Measurements from ENCODE around the gene MITF.
A peak's percentile ranks its signal among the peaks of the same experiment; 100 is the strongest.

The MITF gene, protein sequence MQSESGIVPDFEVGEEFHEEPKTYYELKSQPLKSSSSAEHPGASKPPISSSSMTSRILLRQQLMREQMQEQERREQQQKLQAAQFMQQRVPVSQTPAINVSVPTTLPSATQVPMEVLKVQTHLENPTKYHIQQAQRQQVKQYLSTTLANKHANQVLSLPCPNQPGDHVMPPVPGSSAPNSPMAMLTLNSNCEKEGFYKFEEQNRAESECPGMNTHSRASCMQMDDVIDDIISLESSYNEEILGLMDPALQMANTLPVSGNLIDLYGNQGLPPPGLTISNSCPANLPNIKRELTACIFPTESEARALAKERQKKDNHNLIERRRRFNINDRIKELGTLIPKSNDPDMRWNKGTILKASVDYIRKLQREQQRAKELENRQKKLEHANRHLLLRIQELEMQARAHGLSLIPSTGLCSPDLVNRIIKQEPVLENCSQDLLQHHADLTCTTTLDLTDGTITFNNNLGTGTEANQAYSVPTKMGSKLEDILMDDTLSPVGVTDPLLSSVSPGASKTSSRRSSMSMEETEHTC

DNA sequence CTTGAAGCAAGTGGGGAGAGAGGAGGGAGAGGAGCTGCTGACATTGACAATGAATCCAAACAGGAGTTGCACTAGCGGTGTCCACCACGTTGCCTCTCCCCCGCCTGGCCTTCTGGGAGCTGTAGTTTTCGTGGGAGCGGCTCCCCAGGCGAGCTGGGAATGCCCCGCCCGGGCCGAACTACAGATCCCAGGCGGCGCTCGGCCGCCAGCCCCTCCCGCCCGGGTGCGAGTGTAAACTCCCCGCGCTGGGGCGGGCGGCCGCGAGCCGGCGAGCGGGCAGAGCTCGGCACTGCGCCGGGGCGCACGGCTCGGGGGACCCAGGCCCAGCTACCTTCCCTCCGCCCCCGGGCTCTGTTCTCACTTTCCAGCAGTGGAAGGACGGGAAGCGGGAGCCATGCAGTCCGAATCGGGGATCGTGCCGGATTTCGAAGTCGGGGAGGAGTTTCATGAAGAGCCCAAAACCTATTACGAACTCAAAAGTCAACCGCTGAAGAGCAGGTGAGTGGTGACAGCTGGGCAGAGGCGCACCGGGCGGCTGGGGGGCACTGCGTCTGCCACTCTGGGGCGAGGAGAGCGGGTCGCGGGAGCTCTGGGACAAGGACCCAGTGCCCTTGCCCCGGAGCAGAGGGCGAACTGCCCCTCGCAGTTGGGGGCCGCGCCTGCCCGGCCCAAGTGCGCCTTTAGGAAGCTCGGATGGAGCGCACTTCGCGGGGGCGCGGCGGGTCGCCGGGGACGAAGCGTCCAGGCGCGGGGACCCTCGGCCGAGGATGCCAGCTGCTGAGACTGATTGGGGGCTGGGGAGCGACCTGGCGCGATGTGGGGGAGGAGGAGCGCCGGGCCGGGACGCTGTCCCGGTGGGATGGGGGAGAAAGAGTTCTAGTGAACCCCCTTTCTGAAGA is at the start of gene MITF:
TSS of gene MITF (plus strand) at position 261 of the 899 bp plus-strand sequence. CDS start at position 395, 134 bp downstream.
- peak; percentile 74 for DNase-seq (ENCODE audit: low spot score)

- DNase-seq (ENCODE audit: low spot score), result no peak
These were observed 47.4 kb upstream of the MITF start for GRCh38 chr3:69691860-69692259.

GRCh38 chr3:69692761-69693160 is 46.5 kb upstream of the MITF start:
- no peak for DNase-seq (ENCODE audit: low spot score)

GRCh38 chr3:69695443-69695842 is 43.8 kb upstream of the MITF start:
- no peak for DNase-seq (ENCODE audit: low spot score)

DNA sequence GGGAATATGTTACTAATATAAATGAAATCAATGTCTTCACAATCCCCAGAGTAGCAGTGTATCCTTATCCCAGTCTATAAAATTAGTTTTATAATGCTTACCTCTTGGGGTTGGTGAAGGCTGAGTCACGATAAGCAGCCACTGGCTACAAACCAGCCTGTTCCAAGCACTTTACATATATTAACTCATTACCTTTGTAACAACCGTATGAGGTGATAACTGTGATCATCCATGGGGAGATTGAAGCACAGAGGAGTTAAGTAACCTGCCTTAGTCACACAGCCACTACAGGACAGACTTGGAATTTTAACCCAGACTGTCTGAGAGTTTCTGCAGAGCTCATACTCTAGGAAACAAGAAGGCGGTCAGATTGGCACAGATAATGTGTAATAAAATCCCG is 43.3 kb upstream of the MITF start:
- no peak for DNase-seq (ENCODE audit: low spot score)

GRCh38 chr3:69696367-69696766 is 42.9 kb upstream of the MITF start:
- DNase-seq (ENCODE audit: low spot score), result no peak

DNA sequence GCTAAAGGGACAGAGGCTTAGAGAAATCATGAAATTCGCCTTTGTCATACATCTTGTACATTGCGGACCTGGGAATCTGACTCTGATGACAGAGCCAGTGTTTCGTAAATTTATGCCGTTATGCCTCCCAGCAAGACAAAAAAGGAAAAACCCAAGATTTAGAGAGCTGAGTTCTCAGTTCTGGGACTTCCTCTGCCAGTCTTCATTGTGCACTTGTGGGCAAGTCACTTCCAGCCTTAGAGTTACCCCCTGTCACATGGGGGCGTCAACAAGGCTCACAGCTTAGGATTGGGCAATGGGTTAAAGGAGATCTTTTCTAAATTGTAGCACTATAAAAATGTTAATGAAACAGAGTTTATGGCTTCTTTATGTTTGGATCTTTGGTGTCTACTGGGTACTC is 41.9 kb upstream of the MITF start:
- DNase-seq (ENCODE audit: low spot score), result no peak

- DNase-seq (ENCODE audit: low spot score), result no peak
These were observed 40.5 kb upstream of the MITF start for GRCh38 chr3:69698728-69699127.

GRCh38 chr3:69699183-69699582 is 40.1 kb upstream of the MITF start:
- no peak for DNase-seq (ENCODE audit: low spot score)

- no peak for DNase-seq (ENCODE audit: low spot score)
These were observed 38.3 kb upstream of the MITF start for GRCh38 chr3:69700949-69701348.

DNA sequence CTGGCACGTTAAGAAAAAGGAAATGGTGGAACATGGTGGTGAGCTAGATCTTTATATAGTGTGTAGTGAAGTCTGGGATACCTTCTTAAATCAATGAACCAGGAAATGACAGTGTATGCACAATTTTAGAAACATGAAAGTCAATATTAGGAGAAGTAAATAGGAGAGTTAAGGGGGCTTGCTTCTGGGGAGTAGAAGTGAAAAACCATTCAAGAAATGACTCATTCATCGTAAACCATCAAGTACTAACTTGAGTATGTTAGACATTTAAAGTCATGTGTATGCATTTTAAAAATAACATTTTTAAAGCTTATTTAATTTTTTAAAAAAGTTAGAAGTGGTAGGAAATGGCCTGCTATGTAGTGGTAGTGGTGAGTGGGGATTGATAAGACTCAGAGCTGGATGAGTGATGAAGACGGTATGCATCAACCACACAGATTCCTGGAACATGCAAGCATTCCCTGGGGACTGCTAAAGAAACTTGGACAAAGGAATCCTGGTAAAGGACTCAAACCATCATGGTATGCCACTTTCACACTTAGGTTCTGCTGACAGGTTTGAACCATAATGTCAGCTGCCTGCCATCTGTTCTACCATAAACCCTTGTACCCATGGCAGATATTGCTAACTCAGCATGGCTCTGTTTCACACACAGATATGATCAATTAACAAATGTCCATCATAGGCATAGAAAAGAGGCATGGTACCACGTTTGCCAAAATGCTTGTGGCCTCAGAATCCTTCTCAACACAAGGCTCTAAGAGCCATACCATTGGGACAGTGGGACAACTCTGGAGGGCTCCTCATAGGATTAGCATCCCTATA is 28.9 kb upstream of the MITF start:
- DNase-seq (ENCODE audit: low spot score), result no peak

DNA sequence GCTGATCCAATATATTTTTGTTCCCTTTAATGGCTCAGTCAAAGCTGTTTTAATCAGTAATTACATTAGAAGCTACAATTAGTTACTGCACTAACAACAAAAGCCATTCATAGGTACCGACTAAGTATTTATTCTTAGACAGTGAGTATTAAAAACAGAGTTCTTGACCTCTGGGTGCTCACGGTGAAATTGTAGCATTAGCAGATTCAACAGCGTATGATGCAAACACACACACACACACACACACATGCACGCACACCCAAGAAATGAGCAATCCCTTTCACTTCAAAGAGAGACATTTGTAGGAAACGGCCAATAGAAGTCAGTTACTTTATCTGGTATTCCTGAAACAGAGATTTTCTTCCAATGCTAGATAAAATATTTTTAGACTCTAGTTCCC is 27.0 kb upstream of the MITF start:
- DNase-seq (ENCODE audit: low spot score), result no peak

DNA sequence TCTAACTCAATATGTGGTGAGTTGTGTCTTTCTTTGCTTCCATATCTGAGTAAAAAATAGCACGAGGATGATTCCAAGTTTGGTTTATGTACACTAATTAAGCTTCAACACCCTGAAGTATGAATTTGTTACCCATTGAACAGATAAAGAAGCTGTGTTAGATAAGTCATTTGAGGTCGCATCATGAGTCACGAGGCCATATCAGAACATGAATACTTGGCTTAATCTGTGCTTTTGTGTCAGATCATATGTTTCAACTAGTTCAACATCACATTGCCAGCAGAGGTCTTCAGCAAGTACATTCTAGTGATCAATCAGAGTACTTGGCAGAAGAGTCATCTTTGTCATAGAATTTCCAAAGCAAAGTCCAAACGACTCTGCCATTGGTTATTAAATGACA is 26.3 kb upstream of the MITF start:
- DNase-seq (ENCODE audit: low spot score), result no peak

DNA sequence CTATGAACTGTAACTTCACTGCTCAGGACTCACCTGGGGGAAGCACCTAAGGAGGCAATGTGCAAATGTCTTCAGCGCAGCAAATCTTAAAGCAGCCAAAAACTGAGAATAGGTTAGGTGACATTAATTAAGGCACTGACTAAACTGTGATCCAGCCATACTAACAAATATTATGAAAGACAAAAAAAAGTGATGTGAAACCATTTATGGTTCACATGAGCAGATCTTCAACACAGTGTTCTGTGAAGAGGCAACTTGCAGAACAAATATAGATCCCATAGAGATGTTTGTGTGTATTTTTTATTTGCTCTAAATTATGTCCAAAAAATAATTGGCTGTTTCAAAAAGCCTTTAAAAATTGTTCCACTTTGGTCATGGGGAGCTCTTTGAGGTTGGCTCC is 24.1 kb upstream of the MITF start:
- no peak for DNase-seq (ENCODE audit: low spot score)

DNA sequence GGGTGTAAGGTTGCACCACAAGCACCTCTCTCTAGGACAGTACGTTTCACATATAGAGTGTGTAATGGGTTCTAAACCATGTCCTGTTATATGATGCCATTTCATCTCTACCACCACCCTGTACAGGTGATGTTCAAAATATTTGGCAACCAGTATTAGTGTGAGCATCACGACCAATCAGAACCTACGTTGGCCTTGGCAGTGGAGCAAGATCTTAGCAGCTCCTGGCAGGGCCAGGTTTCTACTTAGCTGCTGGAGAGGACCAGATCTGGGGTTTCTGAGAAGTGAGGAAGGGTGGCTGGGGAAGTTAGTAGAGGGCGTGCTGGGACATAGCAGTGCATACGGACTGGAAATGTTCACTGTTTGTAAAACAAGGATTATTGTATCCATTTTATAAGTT is 23.1 kb upstream of the MITF start:
- DNase-seq (ENCODE audit: low spot score), result no peak

GRCh38 chr3:69718866-69719586 is 20.2 kb upstream of the MITF start:
- no peak for DNase-seq (ENCODE audit: low spot score)

- DNase-seq (ENCODE audit: low spot score), result no peak
These were observed 19.6 kb upstream of the MITF start for GRCh38 chr3:69719587-69720122.

- no peak for DNase-seq (ENCODE audit: low spot score)
These were observed 18.4 kb upstream of the MITF start for GRCh38 chr3:69720824-69721223.

- DNase-seq (ENCODE audit: low spot score), result peak; percentile 12
These were observed 15.9 kb upstream of the MITF start for GRCh38 chr3:69723389-69723788.

DNA sequence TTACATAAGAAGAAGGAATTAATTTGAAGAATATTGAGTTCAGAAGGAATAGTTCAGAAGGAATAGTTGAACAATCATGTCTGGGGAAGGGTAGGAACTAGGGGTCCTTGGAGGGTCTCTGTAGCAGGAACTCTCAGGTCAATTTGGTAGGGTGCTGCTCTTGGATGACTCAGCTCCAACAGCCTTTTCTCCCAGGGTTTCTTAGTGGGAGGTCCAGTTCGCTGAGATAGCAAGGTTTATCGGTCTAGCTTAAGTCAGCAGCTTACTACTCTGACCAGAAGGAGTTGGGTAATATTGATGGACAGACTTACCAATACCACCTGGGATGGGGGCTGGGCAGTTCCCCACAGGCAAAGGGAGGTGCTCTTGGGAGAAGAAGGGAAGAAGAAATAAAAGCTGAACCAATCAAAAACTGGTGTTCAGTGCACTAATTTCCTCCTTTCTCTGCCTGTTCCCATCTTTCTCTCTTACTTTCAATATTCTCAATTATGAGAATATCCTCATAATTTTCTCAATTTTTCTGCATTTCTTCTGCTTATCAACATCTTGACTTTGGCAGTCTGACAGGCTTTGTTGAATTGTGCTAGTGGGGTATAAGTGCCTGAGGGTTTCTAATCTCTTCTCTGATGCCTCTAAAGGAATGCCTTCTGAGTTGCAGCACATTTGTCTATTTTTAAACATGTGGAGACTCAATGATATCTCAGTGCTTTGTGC is 14.4 kb upstream of the MITF start:
- DNase-seq (ENCODE audit: low spot score), result peak; percentile 16
